Right lobe of liver (tissue), 6 donors: ENCODE measurements around the gene TPBGL. TPM values are rescaled to one million over a fixed set of nuclear protein-coding genes. Genes with fewer than 3 reads are reported as not detected.

ENCODE experiments used
- ATAC-seq, 4 donors: fragments of 200-7000 bp; cut with Tn5 transposase; one replicate each; pipeline ENCODE4 v1.9.1; 2020; ENCODE audit warnings: mild to moderate bottlenecking in 4 of 4, moderate library complexity in 4 of 4
- DNase-seq, 3 donors: peaks; one replicate each; pipeline ENCODE4 v3.0.0-alpha.2; 2020
- H3K27ac ChIP-seq, 3 donors: fragments of 200-600 bp; one replicate each; pipeline ENCODE4 v1.8.0; 2022
- H3K27me3 ChIP-seq, 2 donors: fragments of 200-600 bp; one replicate each; pipeline ENCODE4 v1.8.0; 2022
- H3K36me3 ChIP-seq, 4 donors: fragments of 200-600 bp; sonication (generic) in 1 of 4; one replicate each; pipeline versions ENCODE4 v1.5.1 to v1.8.0; 2017 to 2022; ENCODE audit warnings: control low read depth in 1 of 4
- H3K4me1 ChIP-seq, 4 donors: fragments of 200-600 bp; sonication (generic) in 1 of 4; one replicate each; pipeline versions ENCODE4 v1.5.1 to v1.8.0; 2017 to 2022; ENCODE audit warnings: control low read depth in 1 of 4
- H3K4me3 ChIP-seq, 3 donors: fragments of 200-600 bp; one replicate each; pipeline ENCODE4 v1.8.0; 2022
- H3K9me3 ChIP-seq, 4 donors: fragments of 200-600 bp; sonication (generic) in 1 of 4; one replicate each; pipeline versions ENCODE4 v1.5.1 to v1.8.0; 2017 to 2022; ENCODE audit warnings: control low read depth in 1 of 4
- POLR2A ChIP-seq: fragments of 450-650 bp; IDR thresholded peaks from one replicate; pipeline ENCODE4 v1.6.1; 2017; ENCODE audit warnings: antibody characterized with exemption, mild to moderate bottlenecking
- WGBS: methylation state at CpG from one replicate; pipeline ENCODE4 v1.1.6; 2018; ENCODE audit warnings: low coverage, low lambda C conversion rate; ENCODE audit not compliant: insufficient coverage; ENCODE audit errors: missing lambda C conversion rate; 5-methylcytosine and 5-hydroxymethylcytosine counted together
- intact Hi-C, 2 donors: fragments of 100-400 bp; cut with DNase I; formaldehyde crosslinking; loops; one replicate each; pipeline versions ENCODE4 v1.11.2 to v1.14.1; 2022
- total RNA-seq, 6 experiments: library from RNA; depleted of rRNA in 2 of 6; stranded (reverse); fragments of >200 nt in 2 of 6; fragmentation: NEBNext Ultra II Directional in 3 of 6; extraction: Animal tissue kit (Norgen Biotek cat#: 25700) in 3 of 6; gene quantifications; one replicate each; pipeline versions ENCODE4 v1.1.0 to v1.2.4, GENCODE V29; 2016 to 2023
- TF ChIP-seq, protein P1 (sequence below), 4 donors: fragments of 200-600 bp in 3 of 4; fragments of 450-650 bp in 1 of 4; IDR thresholded peaks; one replicate each; pipeline versions ENCODE4 v1.5.1 to v1.8.0; 2016 to 2022; ENCODE audit warnings: antibody characterized with exemption in 4 of 4, mild to moderate bottlenecking in 2 of 4
- donor health status: DM: no; HTN: yes; CAD: no.
- donor health status: DM: no; HTN: no; CAD: no.
- donor health status: DM: no; HTN: no; CAD: no.
- donor health status: DM: no; HTN: yes; CAD: no.
- donor health status: DM: no; HTN: yes; CAD: no.

TPBGL gene
- total RNA-seq, 6 experiments from 2014 or later, result not detected

DNA sequence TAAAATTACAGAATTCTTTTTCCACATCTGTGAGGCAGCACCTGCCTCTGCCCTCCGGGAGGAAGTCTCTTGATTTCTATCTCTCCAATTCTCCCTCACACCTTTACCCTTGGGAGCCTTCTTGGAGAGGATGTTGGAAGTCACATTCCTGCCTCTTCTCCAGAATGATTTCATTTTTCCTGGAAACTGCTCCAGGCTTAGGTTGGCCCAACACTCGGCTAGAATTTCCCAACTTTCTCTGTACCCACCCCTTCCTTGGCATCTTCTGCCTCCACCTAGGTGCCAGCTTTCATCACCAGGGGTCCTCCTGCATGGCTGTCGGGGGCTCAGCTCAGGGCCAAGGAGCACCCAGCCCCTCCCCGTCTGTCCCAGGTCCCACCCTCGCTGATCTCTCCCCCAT, 46.4 kb upstream of the TPBGL start:
- DNase-seq (no peak), ATAC-seq (peak in 3 of 4 donors; percentile 1 to 27 (median 13))
- intact Hi-C loops, result no loop called here
- 24% methylated on average over 4 of the region's 5 CpGs for WGBS
- Histone ChIP-seq H3K36me3 (peaks cover 0 to 75% (median 16%) of the 10 kb centered on the region in 4 donors), H3K9me3 (no peaks in the 10 kb centered on the region), H3K27me3 (no peaks in the 10 kb centered on the region), H3K27ac (peak overlapping the region in 2 of 3 donors; percentile 69 to 76), H3K4me3 (no peak overlapping the region), H3K4me1 (peaks cover 0 to 65% (median 11%) of the 10 kb centered on the region in 4 donors)
- no peak for TF ChIP-seq POLR2A
- TF ChIP-seq, protein P1, sequence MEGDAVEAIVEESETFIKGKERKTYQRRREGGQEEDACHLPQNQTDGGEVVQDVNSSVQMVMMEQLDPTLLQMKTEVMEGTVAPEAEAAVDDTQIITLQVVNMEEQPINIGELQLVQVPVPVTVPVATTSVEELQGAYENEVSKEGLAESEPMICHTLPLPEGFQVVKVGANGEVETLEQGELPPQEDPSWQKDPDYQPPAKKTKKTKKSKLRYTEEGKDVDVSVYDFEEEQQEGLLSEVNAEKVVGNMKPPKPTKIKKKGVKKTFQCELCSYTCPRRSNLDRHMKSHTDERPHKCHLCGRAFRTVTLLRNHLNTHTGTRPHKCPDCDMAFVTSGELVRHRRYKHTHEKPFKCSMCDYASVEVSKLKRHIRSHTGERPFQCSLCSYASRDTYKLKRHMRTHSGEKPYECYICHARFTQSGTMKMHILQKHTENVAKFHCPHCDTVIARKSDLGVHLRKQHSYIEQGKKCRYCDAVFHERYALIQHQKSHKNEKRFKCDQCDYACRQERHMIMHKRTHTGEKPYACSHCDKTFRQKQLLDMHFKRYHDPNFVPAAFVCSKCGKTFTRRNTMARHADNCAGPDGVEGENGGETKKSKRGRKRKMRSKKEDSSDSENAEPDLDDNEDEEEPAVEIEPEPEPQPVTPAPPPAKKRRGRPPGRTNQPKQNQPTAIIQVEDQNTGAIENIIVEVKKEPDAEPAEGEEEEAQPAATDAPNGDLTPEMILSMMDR (IDR thresholded peaks at IDR 0.05), result no peak

DNA sequence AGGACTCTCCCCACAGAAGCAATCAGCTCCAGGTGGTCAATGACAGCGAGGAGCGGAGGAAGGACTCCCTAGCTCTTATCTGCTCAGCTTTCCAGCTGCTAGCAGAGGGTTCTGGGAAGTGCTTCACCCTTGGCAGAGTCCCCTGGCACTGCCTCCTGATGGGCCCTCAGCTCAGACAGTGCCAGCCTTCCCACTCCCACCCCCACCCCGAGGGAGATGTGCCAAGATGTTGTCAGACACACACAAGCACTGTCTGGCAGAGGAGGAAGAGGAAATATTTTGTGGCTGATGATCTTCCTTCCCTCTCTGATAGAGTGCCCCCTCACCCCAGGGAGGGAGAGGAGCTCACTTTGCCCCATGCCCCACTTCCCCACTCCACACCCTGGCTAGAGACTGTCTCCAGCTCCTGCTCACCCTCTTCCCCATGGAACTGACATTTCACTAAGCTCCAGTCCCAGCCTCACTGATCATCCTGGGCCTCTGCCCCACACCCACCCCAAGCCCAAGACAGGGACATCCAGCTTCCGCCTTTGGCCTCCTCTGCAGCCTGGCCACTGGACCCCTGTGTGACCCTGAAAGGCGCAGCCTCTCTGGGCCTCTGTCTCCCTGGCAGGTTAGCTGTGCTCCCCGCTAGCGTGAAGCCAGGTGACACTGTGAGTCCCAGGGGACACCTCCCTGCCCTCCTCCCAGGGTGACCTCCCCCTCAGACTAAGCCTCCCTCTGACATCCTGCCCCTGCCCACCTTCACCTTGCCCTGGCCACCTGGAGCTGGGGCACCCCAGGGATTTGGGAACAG, 45.2 kb upstream of the TPBGL start:
- H3K36me3 ChIP-seq, result peaks cover 0 to 76% (median 16%) of the 10 kb centered on the region in 4 donors
- H3K9me3 ChIP-seq, result no peaks in the 10 kb centered on the region
- intact Hi-C loops, result no loop called here
- peak; percentile 78 to 83 (median 82) for ATAC-seq
- peak overlapping the region; percentile 60 to 76 (median 69) for H3K27ac ChIP-seq
- H3K4me1 ChIP-seq, result peaks cover 0 to 54% (median 11%) of the 10 kb centered on the region in 4 donors
- 30% methylated on average over 2 of the region's 7 CpGs for WGBS
- H3K27me3 ChIP-seq, result no peaks in the 10 kb centered on the region
- TF ChIP-seq, protein P1 (IDR thresholded peaks at IDR 0.05), result no peak
- TF ChIP-seq POLR2A, result no peak
- DNase-seq, result peak; percentile 89 to 92 (median 91)
- no peak overlapping the region for H3K4me3 ChIP-seq

DNA sequence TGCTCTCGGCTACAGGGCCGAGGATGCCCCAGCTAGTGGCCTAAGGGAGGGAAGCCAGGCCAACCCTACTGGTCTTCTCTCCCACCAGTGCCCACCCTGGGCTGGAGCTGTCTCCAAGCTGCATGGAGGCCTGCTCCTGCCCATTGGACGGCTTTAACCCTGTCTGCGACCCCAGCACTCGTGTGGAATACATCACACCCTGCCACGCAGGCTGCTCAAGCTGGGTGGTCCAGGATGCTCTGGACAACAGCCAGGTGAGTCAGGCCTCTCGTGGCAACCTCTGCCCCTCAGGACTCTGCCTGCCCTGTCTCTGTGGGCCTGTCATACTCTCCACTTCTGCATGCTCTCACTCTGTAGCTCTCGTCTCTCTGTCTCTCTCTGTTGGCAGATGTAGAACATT, 44.1 kb upstream of the TPBGL start:
- TF ChIP-seq, protein P1 (IDR thresholded peaks at IDR 0.05), result no peak
- no peak for TF ChIP-seq POLR2A
- Histone ChIP-seq H3K27ac (peak overlapping the region in 1 of 3 donors; percentile 76), H3K36me3 (peaks cover 0 to 82% (median 17%) of the 10 kb centered on the region in 4 donors), H3K4me1 (peaks cover 0 to 48% (median 11%) of the 10 kb centered on the region in 4 donors), H3K4me3 (no peak overlapping the region), H3K9me3 (no peaks in the 10 kb centered on the region), H3K27me3 (no peaks in the 10 kb centered on the region)
- ATAC-seq, result no peak
- 31% methylated on average over 2 of the region's 8 CpGs for WGBS
- peak in 1 of 3 donors; percentile 45 for DNase-seq
- intact Hi-C loops, result no loop called here

DNA sequence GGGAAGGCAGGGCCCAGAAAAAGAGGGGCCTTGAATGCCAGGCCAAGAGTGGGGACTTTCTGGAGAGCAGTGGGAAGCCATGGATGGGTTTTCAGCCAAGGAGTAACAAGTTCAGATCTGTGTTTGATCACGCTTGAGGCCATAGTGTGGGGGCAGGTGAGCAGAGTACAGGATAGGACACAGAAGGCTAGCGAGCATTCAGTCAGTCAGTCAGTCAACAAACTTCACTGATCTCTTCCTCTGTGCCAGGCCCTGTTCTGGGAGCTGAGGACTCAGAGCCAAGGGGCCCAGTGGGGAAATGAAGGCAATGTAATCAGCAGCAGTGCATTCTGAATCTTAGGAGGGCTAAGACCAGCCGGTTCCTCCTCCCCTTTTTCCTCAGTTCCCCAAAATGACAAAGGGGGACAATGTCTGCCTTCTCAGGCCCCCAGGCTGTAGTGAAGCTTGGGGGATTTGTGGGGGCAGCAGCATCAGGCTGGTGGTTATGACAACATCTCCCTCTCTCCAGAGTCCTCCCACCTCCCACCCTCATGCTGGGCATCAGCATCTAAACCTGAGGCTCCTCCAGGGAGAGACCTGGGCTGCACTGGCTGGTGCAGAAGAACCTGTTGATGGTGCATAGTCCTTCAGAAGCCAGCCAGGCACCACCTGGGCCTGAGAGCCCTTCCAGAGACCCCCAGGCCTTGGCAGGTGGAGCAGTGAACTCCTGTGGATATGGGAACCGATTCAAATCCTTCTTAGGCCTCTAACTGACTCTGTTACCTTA, 42.9 kb upstream of the TPBGL start:
- Histone ChIP-seq H3K4me1 (peaks cover 0 to 50% (median 11%) of the 10 kb centered on the region in 4 donors), H3K36me3 (peaks cover 0 to 83% (median 20%) of the 10 kb centered on the region in 4 donors), H3K4me3 (no peak overlapping the region), H3K27ac (peak overlapping the region in 1 of 3 donors; percentile 76), H3K27me3 (no peaks in the 10 kb centered on the region), H3K9me3 (no peaks in the 10 kb centered on the region)
- TF ChIP-seq, protein P1 (IDR thresholded peaks at IDR 0.05), result no peak
- no peak for TF ChIP-seq POLR2A
- 64% methylated on average over 4 of the region's 4 CpGs for WGBS
- DNase-seq (peak in 1 of 3 donors; percentile 40), ATAC-seq (no peak)
- intact Hi-C loops, result no loop called here
